Activated B cell treated with CpG ODN at 0.5 μM for 24 hours (primary cell): ENCODE results near the gene LGI2. TPM values are rescaled to one million over a fixed set of nuclear protein-coding genes. Genes with fewer than 3 reads are reported as not detected.

Experiments used
- ATAC-seq: fragments of 200-7000 bp; cut with Tn5 transposase; one replicate; pipeline ENCODE4 v1.10.0; 2021; ENCODE audit warnings: low read depth, mild to moderate bottlenecking, moderate library complexity
- CTCF ChIA-PET: fragments of 350-600 bp; sonication (Branson Sonifier 250); formaldehyde crosslinking; loops from one replicate; lab custom pipeline; 2021; ENCODE audit warnings: antibody characterized with exemption; lab: Charles Lee
- POLR2A ChIA-PET: fragments of 350-600 bp; sonication (Branson Sonifier 250); formaldehyde crosslinking; loops from one replicate; lab custom pipeline; 2021; ENCODE audit warnings: antibody characterized with exemption; lab: Charles Lee
- DNase-seq: peaks from one replicate; pipeline ENCODE4 v3.0.0; 2022
- H3K27ac Mint-ChIP-seq: one replicate; pipeline ENCODE4 v1.8.0; 2020; ENCODE audit warnings: mixed read lengths
- H3K27me3 Mint-ChIP-seq: one replicate; pipeline ENCODE4 v1.8.0; 2021; ENCODE audit warnings: mixed read lengths
- H3K36me3 Mint-ChIP-seq: one replicate; pipeline ENCODE4 v1.8.0; 2021; ENCODE audit warnings: low read depth, mixed read lengths
- H3K4me1 Mint-ChIP-seq: one replicate; pipeline ENCODE4 v1.8.0; 2021; ENCODE audit warnings: mixed read lengths
- H3K4me3 Mint-ChIP-seq: one replicate; pipeline ENCODE4 v1.8.0; 2020; ENCODE audit warnings: mild to moderate bottlenecking, mixed read lengths
- H3K9me3 Mint-ChIP-seq: one replicate; pipeline ENCODE4 v1.8.0; 2020; ENCODE audit warnings: mixed read lengths
- intact Hi-C: fragments of 100-400 bp; cut with micrococcal nuclease; formaldehyde crosslinking; loops from one replicate; pipeline ENCODE4 v1.15.1; 2024
- total RNA-seq: library from RNA; stranded (reverse); gene quantifications from 2 replicates; pipeline ENCODE4 v1.2.3, GENCODE V29; 2022
- TF ChIP-seq, protein P1 (sequence below): fragments of 200-600 bp; IDR thresholded peaks from one replicate; pipeline ENCODE4 v1.8.0; 2022; ENCODE audit warnings: antibody characterized with exemption, mild to moderate bottlenecking

LGI2 gene
- total RNA-seq, 1 donor from 2014 or later = not detected

DNA sequence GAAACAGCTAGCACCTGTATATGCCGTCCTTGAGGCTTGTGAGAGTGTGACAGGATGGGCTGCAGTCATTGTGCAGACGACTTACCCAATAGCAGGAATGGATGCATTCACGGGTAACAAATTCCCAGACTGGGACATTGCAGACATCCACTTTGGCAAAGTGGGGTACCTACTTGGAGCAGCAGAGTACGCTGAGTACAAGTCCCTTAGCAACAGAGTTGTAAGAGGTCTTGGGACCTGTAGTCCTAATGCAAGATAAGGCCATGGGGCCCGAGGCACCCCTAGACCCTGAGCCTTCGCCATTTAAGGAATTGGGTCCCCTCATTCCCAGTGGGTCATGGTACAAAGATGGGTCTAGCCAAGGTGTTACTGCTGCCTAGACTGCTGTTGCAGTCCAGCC, 62.5 kb downstream of the LGI2 start:
- Mint-ChIP-seq H3K36me3 (no peaks in the 10 kb centered on the region), H3K27me3 (peaks cover 8% of the 10 kb centered on the region), H3K9me3 (peaks cover 19% of the 10 kb centered on the region), H3K4me3 (no peak overlapping the region), H3K4me1 (no peaks in the 10 kb centered on the region), H3K27ac (no peak overlapping the region)
- intact Hi-C loops = no loop called here
- CTCF ChIA-PET = no interaction called here
- TF ChIP-seq, protein P1, sequence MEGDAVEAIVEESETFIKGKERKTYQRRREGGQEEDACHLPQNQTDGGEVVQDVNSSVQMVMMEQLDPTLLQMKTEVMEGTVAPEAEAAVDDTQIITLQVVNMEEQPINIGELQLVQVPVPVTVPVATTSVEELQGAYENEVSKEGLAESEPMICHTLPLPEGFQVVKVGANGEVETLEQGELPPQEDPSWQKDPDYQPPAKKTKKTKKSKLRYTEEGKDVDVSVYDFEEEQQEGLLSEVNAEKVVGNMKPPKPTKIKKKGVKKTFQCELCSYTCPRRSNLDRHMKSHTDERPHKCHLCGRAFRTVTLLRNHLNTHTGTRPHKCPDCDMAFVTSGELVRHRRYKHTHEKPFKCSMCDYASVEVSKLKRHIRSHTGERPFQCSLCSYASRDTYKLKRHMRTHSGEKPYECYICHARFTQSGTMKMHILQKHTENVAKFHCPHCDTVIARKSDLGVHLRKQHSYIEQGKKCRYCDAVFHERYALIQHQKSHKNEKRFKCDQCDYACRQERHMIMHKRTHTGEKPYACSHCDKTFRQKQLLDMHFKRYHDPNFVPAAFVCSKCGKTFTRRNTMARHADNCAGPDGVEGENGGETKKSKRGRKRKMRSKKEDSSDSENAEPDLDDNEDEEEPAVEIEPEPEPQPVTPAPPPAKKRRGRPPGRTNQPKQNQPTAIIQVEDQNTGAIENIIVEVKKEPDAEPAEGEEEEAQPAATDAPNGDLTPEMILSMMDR = no peak
- no peak for DNase-seq
- ATAC-seq = no peak
- POLR2A ChIA-PET = no interaction called here

DNA sequence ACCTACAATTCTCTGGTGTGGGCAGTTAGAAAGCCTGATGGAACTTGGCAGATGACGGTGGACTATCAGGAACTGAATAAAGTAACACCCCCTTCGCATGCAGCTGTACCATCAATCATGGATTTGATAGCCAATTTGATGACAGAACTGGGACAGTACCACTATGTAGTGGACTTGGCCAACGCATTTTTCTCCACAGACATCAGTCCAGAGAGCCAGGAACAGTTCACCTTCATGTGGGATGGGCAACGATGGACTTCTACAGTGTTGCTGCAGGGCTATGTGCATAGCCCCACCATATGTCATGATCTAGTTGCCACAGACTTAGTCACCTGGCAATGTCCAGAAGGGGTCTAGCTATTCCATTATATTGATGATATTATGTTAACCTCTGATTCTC, 63.4 kb downstream of the LGI2 start:
- CTCF ChIA-PET = no interaction called here

DNA sequence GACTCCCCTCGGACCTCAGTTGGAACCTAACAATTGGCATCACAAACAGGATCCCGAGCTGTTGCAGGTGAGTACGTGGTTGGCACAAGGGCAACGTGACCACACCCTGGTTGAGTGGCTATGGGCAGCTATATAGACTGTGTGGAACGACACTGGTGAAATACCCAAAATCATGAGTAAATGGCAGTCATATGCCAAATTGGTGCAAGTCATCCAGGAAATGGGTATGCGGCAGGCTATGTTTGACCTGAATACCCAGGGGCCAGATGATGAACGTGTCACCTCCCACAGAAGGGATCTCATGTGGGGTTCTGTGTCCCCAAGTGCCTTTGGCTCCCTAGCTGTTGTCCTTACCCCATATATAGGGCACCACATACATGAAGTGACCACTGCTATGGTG, 64.7 kb downstream of the LGI2 start:
- Mint-ChIP-seq H3K27me3 (no peaks in the 10 kb centered on the region), H3K9me3 (peaks cover 23% of the 10 kb centered on the region), H3K27ac (no peak overlapping the region), H3K36me3 (no peaks in the 10 kb centered on the region), H3K4me3 (no peak overlapping the region), H3K4me1 (no peaks in the 10 kb centered on the region)
- ChIA-PET CTCF (interaction anchor here (1.4 kb wide), 1 partner anchor 14 kb away, joined by 4 read pairs; no protein-coding TSS in a partner anchor), POLR2A (no interaction called here)
- TF ChIP-seq, protein P1 = no peak
- ATAC-seq (no peak), DNase-seq (no peak)
- intact Hi-C loops = no loop called here

More for the DNA sequence above, 63.4 kb downstream of the LGI2 start:
- no peak for ATAC-seq
- intact Hi-C loops = no loop called here
- Mint-ChIP-seq H3K36me3 (no peaks in the 10 kb centered on the region), H3K9me3 (peaks cover 23% of the 10 kb centered on the region), H3K27ac (no peak overlapping the region), H3K4me3 (no peak overlapping the region), H3K27me3 (no peaks in the 10 kb centered on the region), H3K4me1 (no peaks in the 10 kb centered on the region)
- no peak for DNase-seq
- TF ChIP-seq, protein P1 = no peak
- POLR2A ChIA-PET = no interaction called here

DNA sequence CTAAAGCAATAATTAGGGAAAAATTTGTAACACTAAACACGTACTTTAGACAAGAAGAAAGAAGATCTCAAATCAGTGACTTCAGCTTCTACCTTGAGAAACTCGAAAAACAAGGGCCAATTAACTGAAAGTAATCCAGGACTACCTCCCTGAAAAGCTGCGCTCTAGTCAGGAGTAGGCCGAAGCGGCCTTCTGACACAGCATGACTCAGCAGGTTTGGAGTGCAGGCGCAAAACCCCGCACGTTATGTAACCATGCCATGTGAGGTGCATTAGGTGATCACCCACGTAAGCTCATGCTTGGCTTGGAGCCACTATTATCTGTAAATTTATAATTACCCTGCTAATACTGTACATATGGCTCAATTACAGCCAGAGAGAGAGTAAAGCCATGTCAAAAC, 65.1 kb downstream of the LGI2 start:
- H3K27ac Mint-ChIP-seq = no peak overlapping the region
- intact Hi-C loops = no loop called here
- CTCF ChIA-PET = interaction anchor here (1.4 kb wide), 1 partner anchor 15 kb away, joined by 4 read pairs; no protein-coding TSS in a partner anchor
- no peaks in the 10 kb centered on the region for H3K27me3 Mint-ChIP-seq
- POLR2A ChIA-PET = no interaction called here
- H3K36me3 Mint-ChIP-seq = no peaks in the 10 kb centered on the region
- DNase-seq = no peak
- TF ChIP-seq, protein P1 = no peak
- H3K4me3 Mint-ChIP-seq = no peak overlapping the region
- no peaks in the 10 kb centered on the region for H3K4me1 Mint-ChIP-seq
- H3K9me3 Mint-ChIP-seq = peaks cover 23% of the 10 kb centered on the region
- no peak for ATAC-seq

DNA sequence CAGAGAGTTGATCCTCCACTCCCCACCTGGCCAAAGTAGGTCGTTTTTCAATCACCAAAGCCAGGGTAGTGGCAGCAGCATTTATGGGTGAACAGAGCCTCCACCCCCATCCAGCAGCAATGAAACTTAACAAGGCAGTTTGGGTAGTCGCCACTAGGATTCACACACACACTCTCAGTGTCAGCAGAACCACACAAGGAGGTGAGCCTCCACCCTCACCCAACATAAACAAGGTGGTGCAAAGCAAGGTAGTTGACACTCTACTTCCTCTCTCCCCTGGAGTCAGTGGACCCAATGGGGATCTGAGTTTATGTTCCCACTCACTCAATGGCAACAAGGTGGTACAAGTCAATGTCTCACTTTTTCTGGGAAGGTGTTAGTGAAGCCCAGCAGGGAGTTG, 67.5 kb downstream of the LGI2 start:
- Mint-ChIP-seq H3K4me3 (no peak overlapping the region), H3K27me3 (peaks cover 2% of the 10 kb centered on the region), H3K4me1 (no peaks in the 10 kb centered on the region), H3K36me3 (no peaks in the 10 kb centered on the region), H3K27ac (no peak overlapping the region), H3K9me3 (peaks cover 23% of the 10 kb centered on the region)
- POLR2A ChIA-PET = no interaction called here
- TF ChIP-seq, protein P1 = no peak
- CTCF ChIA-PET = no interaction called here
- DNase-seq (no peak), ATAC-seq (no peak)
- intact Hi-C loops = no loop called here
